Ramos (cell line): Measurements from ENCODE around the gene STIM1.
"Not testable (repeated sequence)": the region's sequence is repeated elsewhere in the genome, so short reads cannot be mapped to it uniquely, and the experiment has no call there.

Source experiments
- in situ Hi-C: fragments of 300-500 bp; cut with MboI; formaldehyde crosslinking; loops from one replicate; pipeline ENCODE4 v1.14.3; 2022; ENCODE audit warnings: low sequenced_read_pairs; ENCODE audit not compliant: unreplicated experiment

Gene STIM1

GRCh38 chr11:3849297-3849874, 6.1 kb upstream of the STIM1 start:
- in situ Hi-C loops, result loop anchor here (5.0 kb wide), 1 partner anchor 218 kb away; no protein-coding TSS in a partner anchor

- in situ Hi-C loops, result no loop called here
Measured at GRCh38 chr11:3853545-3853842, 2.0 kb upstream of the STIM1 start.

- in situ Hi-C loops, result no loop called here
Measured at GRCh38 chr11:3853899-3854659, 1.4 kb upstream of the STIM1 start.

DNA sequence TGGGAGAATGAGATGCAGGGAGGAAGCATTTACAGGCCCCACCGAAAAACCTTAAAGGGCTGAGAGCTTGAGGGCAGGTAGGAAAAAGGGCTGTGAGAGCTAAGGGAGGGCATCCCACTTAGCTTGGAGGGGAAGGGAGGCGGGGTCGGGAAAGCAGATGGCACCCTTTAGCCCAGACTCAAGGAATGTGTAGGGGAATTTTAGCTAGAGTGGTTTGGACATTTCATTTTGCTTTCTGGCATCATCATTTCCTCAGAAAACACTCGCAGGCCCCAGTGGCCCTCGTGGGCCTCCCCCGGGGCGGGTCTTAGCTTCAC, 846 bp upstream of the STIM1 start:
- in situ Hi-C loops, result no loop called here

- in situ Hi-C loops, result no loop called here
Measured at GRCh38 chr11:3855808-3856491, 486 bp downstream of the STIM1 start.

DNA sequence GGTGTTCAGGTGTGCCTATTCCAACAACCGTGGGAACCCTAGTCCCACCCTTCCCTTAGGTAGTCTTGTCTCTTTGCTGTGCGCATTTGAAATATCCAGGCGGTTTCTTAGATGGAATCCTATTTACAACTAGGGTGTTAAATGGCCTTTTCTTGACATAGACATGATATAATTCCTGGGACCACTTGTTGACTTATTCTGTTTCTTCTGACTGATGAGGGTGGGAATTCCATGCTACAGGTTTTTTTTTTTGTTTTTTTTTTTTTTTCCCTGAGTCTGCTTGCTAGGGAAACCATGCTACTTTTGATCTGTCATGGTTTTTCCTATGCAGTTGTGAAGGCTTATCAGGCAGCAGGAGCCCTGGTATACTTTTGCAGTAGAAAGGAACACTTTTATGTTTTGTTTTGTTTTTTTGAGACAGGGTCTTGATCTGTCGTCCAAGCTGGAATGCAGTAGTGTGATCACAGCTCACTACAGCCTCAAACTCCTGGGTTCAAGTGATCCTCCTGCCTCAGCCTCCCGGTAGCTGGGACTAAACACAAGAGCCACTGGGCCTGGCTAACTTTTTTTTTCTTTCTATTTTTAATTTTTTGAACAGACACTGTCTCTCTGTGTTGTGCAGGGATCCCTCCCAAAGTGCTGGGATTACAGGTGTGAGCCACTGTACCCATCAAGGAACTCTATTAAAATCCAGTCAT, 1.5 kb downstream of the STIM1 start:
- in situ Hi-C loops, result no loop called here

DNA sequence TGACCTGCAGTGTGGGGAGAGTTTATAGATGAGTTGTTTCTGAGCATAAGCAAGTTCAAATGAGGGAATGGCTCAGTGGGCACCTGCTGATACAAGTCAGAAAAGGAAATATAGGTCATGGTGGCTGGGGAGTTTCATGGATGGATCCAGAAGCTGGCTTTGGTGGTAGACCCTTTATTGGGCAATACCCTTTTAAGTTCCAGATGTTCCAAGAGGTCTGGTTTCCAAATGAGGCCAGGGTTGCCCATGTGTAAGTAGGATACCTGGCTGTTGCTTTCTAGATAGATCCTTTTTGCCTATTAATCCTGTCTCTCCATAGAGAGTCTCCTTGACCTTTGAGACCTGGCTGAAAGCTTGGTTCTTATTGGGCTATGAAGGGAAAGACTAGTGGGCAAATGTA, 2.2 kb downstream of the STIM1 start:
- in situ Hi-C loops, result no loop called here

DNA sequence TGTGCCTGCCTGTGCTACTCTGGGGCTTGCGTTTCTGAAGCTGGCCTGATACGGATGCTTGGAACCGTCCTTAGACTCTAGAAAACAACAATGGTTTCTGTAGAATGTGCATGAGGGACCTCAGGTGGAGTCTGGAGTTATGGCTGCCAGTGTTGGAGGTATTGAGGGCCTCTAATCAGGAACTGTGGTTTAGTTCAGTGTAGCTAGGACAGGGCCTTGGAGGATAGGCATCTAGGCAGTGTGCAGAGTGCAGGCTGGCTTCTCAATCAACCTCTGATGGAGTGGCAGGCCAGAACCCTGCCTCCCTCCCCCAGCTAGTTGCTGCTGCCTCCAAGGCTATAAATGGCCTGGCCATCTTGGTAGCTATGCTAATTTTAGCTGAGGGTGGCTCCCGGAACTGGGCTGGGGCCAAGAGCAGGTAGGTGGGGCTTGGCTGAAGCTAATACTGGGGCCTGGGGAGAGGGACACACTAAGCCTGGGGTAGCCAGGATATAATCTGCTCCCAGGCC, 4.0 kb downstream of the STIM1 start:
- in situ Hi-C loops, result no loop called here

DNA sequence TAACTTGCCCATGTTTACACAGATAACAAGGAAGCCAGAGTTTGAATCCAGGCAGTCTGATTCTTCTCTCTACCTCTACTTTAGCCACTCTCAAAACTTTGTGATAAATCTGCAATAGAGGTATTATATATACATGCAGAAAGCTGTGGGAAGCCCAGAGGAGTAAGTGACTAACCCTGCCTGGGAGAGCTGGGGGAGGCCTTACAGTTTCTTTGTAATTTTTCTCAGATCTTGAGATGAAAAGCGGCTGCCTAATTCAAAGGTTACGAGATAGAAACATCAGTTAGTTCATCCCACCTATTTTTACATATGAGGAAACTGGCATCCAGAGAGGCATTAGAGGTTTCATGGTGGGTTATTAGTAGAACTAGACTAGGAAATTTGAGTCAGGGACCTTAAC, 4.9 kb downstream of the STIM1 start:
- in situ Hi-C loops, result no loop called here

DNA sequence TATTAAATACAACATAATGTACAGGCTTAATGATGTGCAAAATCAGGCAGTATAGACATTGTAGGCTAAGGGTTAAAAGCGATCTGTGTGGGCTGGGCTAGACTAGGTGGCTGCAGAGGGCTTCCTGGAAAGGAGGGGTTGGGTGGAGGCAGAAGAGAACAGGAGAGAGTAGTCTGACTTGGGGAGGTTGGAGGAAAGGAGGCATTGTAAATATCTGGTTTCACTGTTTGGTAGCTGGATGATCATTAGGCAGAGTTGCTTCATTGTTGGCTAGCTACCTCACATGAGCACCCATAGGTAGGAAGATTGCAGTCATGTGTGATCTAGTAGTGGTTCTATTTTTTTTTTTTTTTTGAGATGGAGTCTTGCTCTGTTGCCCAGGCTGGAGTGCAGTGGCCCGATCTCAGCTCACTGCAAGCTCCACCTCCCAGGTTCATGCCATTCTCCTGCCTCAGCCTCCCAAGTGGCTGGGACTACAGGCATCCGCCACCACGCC, 5.5 kb downstream of the STIM1 start:
- in situ Hi-C loops, result not testable (repeated sequence)

DNA sequence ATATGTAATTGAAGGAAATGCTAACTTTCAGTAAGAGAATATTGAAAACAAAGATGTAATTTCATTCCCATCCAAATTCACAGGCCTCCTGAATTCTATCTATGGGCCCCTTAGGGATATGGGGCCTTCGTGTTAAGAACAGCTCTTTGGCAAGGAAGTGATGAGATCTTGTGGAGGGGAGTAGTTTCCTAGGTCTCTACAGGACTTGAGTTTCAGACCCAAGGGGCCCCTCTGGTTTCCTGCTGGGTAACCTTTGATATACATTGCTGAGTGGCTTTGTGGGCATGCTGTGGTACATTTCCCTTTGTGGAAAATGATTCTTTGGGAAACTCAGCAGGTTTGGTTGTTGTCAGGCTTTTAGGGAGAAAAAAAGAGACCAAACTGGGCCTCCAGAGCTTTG, 6.2 kb downstream of the STIM1 start:
- in situ Hi-C loops, result no loop called here

GRCh38 chr11:3865388-3866193, 10.1 kb downstream of the STIM1 start:
- in situ Hi-C loops, result no loop called here

- in situ Hi-C loops, result no loop called here
Measured at GRCh38 chr11:3866206-3866605, 10.7 kb downstream of the STIM1 start.

DNA sequence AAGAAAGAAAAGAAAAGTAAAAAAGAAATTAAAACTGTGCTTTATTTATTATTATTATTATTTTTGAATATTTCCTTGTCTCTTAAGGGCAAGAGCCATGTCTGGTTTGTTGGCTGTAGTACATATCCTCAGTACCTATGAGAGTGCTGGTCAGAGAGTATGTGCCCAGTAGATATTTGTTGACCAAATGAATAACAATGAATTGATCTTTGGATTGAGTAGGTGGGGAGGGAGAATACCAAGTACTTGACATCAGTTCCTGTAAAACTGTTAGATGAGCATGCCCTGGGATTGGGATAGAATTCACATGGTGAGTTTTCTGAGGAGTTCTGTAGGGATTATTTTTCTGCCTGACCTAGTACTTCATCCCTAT, 11.4 kb downstream of the STIM1 start:
- in situ Hi-C loops, result no loop called here

DNA sequence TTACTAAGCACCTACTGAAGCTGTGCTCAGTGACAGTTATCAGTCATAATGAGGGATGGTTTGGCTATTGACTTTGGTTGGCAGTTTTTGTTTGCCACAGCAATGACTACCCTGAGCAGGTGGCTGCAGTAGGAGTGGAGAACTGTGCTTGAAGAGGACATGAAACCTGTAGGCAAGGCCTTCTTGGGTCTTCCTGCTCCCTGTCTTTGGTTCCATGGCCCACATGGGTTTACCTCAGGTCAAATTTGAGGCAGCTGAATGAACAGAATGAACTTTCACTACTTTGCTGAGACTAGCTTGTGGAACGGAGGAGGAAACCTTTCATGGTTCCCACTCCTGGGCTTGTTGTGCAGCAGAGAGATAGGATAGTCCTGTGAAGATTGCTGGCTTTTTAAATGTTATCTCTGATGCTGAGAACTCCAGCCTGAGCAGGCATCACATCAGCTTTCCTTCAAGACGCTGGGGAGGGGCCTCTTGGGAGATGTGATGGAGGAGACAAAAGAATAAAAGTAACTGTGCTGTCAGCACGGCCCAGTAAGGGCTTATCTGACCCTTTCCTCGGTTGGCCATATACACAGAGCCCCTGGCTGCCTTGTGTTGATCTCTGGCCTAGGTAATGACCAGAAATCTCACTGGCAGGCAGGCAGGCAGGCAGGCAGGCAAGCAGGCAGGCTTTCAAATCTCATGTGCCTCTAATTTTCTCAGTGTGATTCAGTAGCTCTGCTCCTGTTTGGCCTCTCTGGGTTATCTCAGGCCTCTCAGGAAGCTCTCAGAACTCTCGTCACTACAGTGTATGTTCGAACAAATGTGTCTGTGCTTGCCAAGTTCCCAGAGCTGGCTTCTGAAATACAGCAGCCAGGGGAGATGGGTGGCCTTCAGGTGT, 12.0 kb downstream of the STIM1 start:
- in situ Hi-C loops, result no loop called here

GRCh38 chr11:3873712-3874349, 18.4 kb downstream of the STIM1 start:
- in situ Hi-C loops, result no loop called here

DNA sequence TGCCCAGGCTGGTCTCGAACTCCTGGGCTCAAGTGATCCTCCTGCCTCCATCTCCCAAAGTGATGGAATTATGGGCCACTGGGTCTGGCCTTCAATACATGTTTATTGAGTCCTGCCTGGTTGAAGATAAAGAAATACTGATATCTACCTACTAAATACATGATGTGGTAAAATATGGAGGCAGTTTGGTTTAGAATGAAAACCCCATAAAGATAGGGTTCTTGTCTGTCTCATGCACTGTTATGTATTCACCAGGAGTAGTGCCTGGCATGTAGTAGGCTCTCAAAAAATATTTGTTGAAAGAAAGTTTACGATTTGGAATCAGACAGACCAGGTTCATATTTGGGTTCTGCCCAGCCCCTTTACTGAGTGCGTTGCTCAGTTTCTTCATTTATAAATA, 21.1 kb downstream of the STIM1 start:
- in situ Hi-C loops, result no loop called here

DNA sequence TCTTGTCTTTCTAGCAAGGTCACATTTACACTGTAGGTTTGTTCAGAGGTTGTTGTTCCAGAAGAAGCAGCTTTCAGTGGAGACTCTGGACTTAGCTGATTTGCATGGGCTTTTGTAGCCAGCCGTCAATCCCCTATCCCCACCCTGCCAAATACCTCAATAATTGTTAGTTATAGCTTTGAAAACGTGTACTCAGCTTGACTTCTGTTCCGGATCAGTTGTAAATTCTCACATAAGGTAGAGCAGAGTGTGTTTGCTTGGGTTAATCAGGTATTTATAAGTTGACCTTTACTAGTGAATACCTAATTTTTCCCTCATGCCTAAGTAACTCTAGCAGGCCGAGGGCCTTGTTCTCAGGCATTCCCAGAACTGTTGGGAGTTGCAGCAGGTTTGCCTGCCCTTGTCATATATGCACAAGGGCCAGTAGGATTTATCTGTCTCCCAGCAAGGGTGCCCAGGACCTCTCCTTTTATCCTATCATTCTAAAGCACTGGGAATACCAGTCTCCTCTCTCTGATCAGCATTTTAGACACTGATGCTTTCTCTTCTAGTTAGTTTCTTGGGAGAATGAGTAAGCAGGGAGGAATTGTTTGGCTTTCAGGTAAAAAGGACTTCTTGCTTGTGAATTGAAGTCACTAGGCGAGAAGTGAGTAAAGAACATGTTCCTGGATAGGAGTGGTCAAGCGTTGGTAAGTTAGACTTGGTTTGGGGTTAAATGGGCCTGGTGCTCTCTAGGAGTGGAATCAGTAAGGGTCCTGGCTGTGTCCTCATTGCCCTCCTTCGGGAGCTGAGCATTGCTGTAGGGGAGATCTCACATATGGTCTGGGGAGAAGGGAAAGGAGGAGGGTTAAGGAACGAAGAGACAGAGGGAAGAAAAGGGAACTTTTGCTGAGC, 22.1 kb downstream of the STIM1 start:
- in situ Hi-C loops, result no loop called here
